Measurements from ENCODE around the gene OLR1.

The OLR1 gene

DNA sequence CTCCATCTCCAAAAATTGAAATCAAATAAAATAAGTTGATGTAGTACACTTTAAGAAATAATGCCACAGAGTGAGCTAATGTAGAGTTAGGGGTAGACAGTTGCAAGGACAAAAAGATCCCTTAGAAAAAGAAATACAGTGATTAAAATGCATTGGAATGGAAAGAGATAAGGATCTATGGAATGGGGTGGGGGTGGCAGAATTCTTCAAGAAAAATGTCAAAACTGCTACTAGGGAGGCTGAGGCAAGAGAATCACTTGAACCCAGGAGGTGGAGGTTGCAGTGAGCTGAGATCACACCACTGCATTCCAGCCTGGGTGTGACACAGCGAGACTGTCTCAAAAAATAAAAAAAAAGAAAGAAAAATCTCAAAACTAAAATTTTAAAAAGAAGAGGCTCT lies 6.5 kb downstream of the OLR1 start:
- H3K27ac ChIP-seq: no peak overlapping the region
- no peaks in the 10 kb centered on the region for H3K27me3 ChIP-seq (ENCODE audit: insufficient read depth, low read depth, severe bottlenecking)
- H3K36me3 ChIP-seq: no peaks in the 10 kb centered on the region
- H3K4me3 ChIP-seq (ENCODE audit: low read depth, low read length): no peak overlapping the region
- TF ChIP-seq, protein P1, sequence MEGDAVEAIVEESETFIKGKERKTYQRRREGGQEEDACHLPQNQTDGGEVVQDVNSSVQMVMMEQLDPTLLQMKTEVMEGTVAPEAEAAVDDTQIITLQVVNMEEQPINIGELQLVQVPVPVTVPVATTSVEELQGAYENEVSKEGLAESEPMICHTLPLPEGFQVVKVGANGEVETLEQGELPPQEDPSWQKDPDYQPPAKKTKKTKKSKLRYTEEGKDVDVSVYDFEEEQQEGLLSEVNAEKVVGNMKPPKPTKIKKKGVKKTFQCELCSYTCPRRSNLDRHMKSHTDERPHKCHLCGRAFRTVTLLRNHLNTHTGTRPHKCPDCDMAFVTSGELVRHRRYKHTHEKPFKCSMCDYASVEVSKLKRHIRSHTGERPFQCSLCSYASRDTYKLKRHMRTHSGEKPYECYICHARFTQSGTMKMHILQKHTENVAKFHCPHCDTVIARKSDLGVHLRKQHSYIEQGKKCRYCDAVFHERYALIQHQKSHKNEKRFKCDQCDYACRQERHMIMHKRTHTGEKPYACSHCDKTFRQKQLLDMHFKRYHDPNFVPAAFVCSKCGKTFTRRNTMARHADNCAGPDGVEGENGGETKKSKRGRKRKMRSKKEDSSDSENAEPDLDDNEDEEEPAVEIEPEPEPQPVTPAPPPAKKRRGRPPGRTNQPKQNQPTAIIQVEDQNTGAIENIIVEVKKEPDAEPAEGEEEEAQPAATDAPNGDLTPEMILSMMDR (IDR thresholded peaks at IDR 0.05; ENCODE audit: low read depth, low read length): no peak
- DNase-seq: no peak
- no peaks in the 10 kb centered on the region for H3K9me3 ChIP-seq (ENCODE audit: severe bottlenecking)

DNA sequence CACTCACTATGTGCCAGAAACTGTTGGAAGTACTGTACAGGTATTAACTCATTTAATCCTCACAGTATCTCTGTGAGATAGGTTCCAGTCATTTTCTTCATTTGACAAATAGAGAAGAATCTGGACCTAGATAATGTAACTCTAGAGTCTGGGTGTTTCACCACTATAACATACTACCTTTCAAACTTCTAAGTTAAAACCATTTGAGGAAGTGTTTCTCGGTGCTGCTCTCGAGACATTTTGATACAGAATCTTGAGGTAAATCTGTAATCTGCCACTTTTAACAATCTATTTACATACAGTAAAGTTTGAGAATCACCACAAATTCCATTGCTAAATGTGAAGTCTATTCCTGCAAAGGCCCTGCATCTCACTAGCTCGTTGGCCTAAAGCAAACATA lies 8.8 kb downstream of the OLR1 start:
- TF ChIP-seq, protein P1 (IDR thresholded peaks at IDR 0.05; ENCODE audit: low read depth, low read length): no peak
- Histone ChIP-seq H3K27ac (no peak overlapping the region), H3K4me3 (ENCODE audit: low read depth, low read length) (no peak overlapping the region), H3K36me3 (no peaks in the 10 kb centered on the region), H3K27me3 (ENCODE audit: insufficient read depth, low read depth, severe bottlenecking) (no peaks in the 10 kb centered on the region), H3K9me3 (ENCODE audit: severe bottlenecking) (no peaks in the 10 kb centered on the region)
- no peak for DNase-seq

DNA sequence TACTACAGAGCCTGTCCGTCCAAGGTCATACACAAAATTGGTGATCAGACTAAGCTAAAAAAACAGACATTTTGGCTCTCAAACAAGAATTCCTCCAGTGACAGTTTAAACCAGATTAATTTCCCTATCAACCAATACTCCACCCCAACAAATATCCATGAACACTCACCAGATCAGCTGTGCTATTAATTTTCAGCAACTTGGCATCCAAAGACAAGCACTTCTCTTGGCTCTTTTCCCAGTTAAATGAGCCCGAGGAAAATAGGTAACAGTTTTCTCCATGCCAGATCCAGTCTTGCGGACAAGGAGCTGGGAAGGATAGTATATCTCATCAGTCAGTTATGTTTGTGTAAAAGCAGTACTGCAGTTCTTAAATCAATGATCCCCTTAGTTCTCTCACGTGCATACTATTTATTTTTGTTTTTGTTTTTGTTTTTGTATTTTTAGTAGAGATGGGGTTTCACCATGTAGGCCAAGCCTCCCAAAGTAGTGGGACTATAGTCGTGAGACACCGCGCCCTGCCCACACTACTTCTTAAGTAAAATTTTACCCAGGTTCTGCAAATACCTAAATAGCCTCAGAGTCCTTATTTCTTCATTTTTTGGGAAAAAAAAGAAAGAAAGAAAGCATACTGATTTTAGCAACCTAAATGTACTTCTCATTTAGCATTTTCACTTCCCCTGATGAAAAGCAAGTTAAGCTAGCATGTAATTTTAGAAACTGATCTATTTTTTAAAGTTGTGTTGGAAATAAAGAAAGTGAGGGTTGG lies 11.1 kb downstream of the OLR1 start:
- Histone ChIP-seq H3K27ac (no peak overlapping the region), H3K36me3 (no peaks in the 10 kb centered on the region), H3K4me3 (ENCODE audit: low read depth, low read length) (no peak overlapping the region), H3K27me3 (ENCODE audit: insufficient read depth, low read depth, severe bottlenecking) (no peaks in the 10 kb centered on the region), H3K9me3 (ENCODE audit: severe bottlenecking) (no peaks in the 10 kb centered on the region)
- TF ChIP-seq, protein P1 (IDR thresholded peaks at IDR 0.05; ENCODE audit: low read depth, low read length): no peak
- no peak for DNase-seq

DNA sequence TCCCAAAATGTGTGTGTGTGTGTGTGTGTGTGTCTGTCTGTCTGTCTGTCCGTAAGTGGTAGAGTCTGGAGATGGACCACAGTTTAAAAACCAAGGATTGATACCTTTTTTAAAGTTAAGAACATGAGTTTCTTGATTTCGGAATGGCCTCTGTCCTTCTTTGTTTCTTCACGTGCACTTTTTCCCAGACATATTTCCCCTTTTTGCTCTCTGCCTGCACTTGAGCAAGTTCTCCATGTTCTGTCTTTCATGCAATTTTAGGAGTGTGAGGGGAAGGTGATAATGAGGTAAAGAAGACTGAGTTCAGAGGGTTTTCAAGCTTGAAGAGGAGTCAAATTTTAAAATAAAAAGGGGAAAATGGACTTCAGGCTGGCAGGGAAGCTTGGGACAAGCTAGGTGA lies 12.7 kb downstream of the OLR1 start:
- TF ChIP-seq, protein P1 (IDR thresholded peaks at IDR 0.05; ENCODE audit: low read depth, low read length): no peak
- no peak overlapping the region for H3K4me3 ChIP-seq (ENCODE audit: low read depth, low read length)
- DNase-seq: no peak
- no peaks in the 10 kb centered on the region for H3K9me3 ChIP-seq (ENCODE audit: severe bottlenecking)
- H3K27ac ChIP-seq: no peak overlapping the region
- H3K27me3 ChIP-seq (ENCODE audit: insufficient read depth, low read depth, severe bottlenecking): no peaks in the 10 kb centered on the region
- no peaks in the 10 kb centered on the region for H3K36me3 ChIP-seq

DNA sequence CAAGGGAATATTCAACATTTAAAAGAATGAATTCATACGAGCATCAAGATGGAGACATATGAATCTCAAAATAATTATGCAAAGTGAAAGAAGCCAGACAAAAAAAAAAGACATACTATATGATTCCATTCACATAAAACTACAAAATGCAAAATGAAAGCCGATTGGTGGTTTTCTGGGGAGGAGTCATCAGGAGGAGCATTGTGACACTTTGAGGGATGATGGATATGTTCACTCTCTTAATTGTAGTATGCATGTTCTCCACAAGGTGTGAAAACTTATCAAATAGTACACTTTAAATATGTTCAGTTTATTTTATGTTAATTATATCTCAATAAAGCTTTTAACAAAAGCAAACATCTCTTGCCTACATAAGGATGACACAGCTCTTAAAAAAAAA lies 13.5 kb downstream of the OLR1 start:
- TF ChIP-seq, protein P1 (IDR thresholded peaks at IDR 0.05; ENCODE audit: low read depth, low read length): no peak
- Histone ChIP-seq H3K36me3 (no peaks in the 10 kb centered on the region), H3K27ac (no peak overlapping the region), H3K9me3 (ENCODE audit: severe bottlenecking) (no peaks in the 10 kb centered on the region), H3K4me3 (ENCODE audit: low read depth, low read length) (no peak overlapping the region), H3K27me3 (ENCODE audit: insufficient read depth, low read depth, severe bottlenecking) (no peaks in the 10 kb centered on the region)
- no peak for DNase-seq

DNA sequence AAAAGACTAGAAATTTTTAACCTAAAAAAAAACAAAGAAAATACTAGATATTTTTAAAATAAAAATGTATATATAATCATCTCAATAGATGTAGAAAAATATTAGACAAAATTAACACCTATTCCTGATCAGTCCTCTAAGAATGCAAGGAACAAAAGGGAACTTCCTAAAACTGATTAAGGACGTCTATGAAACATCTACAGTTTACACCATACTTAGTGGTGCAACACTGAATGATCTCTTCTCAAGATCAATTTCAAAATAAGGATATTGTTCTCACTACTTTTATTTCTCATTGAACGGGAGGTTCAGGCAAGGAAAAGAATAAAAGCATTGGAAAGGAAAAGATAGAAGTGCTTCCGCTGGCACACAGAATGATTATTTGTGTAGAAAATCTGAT lies 16.0 kb downstream of the OLR1 start:
- no peak for DNase-seq
- Histone ChIP-seq H3K4me3 (ENCODE audit: low read depth, low read length) (no peak overlapping the region), H3K9me3 (ENCODE audit: severe bottlenecking) (no peaks in the 10 kb centered on the region), H3K36me3 (no peaks in the 10 kb centered on the region), H3K27me3 (ENCODE audit: insufficient read depth, low read depth, severe bottlenecking) (no peaks in the 10 kb centered on the region), H3K27ac (no peak overlapping the region)
- TF ChIP-seq, protein P1 (IDR thresholded peaks at IDR 0.05; ENCODE audit: low read depth, low read length): no peak

All from WERI-Rb-1 (cell line).